ENCODE measurements around the gene ICAM2.

- no peak for TF ChIP-seq CTCF (IDR thresholded peaks at IDR 0.05)
- TF ChIP-seq POLR2A (IDR thresholded peaks at IDR 0.05), result no peak
- TF ChIP-seq EP300 (IDR thresholded peaks at IDR 0.05), result no peak
Observed at GRCh38 chr17:64015447-64015846, 5.0 kb downstream of the ICAM2 start.

All from ovary (tissue), 3 donors.